ENCODE results near the gene LRRC56.

The LRRC56 gene

DNA sequence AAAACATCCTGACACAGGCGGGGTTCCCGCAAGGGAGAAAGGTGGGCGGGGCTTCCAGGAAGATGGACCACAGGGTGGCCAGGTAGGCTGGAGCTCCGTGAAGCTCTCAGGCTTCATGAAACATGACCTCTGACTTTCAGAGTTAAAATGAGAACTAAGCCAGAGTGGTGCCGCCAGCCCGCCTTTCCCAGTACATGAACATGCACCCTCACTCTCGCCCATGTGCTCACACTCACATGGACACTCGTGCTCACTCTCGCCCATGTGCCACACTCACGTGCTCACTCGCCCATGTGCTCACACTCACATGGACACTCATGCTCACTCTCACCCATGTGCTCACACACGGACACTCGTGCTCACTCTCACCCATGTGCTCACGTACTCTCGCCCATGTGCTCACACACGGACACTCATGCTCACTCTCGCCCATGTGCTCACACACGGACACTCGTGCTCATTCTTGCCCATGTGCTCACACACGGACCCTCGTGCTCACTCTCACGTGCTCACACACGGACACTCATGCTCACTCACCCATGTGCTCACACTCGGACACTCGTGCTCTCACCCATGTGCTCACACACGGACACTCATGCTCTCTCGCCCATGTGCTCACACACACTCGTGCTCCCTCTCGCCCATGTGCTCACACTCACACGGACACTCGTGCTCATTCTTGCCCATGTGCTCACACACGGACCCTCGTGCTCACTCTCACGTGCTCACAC, 40.3 kb upstream of the LRRC56 start:
- TF ChIP-seq, protein P1, sequence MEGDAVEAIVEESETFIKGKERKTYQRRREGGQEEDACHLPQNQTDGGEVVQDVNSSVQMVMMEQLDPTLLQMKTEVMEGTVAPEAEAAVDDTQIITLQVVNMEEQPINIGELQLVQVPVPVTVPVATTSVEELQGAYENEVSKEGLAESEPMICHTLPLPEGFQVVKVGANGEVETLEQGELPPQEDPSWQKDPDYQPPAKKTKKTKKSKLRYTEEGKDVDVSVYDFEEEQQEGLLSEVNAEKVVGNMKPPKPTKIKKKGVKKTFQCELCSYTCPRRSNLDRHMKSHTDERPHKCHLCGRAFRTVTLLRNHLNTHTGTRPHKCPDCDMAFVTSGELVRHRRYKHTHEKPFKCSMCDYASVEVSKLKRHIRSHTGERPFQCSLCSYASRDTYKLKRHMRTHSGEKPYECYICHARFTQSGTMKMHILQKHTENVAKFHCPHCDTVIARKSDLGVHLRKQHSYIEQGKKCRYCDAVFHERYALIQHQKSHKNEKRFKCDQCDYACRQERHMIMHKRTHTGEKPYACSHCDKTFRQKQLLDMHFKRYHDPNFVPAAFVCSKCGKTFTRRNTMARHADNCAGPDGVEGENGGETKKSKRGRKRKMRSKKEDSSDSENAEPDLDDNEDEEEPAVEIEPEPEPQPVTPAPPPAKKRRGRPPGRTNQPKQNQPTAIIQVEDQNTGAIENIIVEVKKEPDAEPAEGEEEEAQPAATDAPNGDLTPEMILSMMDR (IDR thresholded peaks at IDR 0.05; ENCODE audit: borderline replicate concordance, insufficient read depth, low read depth, low read length): no peak
- H3K4me3 ChIP-seq (ENCODE audit: low read depth, low read length): no peak overlapping the region

GRCh38 chr11:497565-498296, 39.6 kb upstream of the LRRC56 start:
- TF ChIP-seq, protein P1 (IDR thresholded peaks at IDR 0.05; ENCODE audit: borderline replicate concordance, insufficient read depth, low read depth, low read length): no peak
- no peak overlapping the region for H3K4me3 ChIP-seq (ENCODE audit: low read depth, low read length)

DNA sequence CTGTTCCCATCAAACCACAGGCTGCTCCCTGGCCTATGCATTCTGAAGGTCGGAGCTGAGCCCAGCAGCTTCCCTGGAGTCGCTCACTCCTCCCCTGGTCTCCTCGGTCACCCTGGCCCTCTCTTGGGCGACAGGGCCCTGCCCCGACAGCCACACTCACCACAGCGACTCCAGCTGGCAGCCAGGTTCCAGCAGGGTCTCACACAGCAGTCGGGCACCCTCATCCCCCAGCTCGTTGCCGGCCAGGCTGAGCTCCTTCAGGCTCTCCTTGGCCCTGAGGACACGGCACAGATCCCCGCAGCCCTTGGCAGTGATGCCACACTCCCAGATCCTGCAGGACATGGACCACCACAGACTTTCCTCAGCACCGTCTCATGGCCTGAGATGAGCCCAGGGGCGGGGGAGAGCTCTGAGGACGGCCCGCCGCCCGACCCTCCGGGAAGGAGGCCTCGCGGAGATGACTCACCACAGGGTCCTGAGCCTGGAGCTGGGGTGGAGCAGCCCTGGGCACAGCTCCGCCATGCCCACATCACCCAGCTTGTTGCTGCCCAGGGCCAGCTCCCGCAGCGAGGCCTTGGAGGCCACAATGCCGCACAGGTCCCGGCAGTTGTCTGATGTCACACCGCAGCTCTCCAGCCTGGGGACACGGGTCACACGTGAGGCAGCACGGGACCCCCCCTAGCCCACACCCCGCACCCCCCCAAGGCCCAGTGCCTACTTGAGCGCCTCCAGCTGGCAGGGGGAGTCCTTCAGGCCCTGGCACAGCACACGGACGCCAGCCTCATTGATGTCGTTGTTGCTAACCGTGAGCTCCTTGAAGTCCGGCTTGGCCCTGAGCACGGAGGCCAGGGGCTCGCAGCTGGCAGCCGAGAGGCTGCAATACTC, 38.8 kb upstream of the LRRC56 start:
- TF ChIP-seq, protein P1 (IDR thresholded peaks at IDR 0.05; ENCODE audit: borderline replicate concordance, insufficient read depth, low read depth, low read length): no peak
- no peak overlapping the region for H3K4me3 ChIP-seq (ENCODE audit: low read depth, low read length)

DNA sequence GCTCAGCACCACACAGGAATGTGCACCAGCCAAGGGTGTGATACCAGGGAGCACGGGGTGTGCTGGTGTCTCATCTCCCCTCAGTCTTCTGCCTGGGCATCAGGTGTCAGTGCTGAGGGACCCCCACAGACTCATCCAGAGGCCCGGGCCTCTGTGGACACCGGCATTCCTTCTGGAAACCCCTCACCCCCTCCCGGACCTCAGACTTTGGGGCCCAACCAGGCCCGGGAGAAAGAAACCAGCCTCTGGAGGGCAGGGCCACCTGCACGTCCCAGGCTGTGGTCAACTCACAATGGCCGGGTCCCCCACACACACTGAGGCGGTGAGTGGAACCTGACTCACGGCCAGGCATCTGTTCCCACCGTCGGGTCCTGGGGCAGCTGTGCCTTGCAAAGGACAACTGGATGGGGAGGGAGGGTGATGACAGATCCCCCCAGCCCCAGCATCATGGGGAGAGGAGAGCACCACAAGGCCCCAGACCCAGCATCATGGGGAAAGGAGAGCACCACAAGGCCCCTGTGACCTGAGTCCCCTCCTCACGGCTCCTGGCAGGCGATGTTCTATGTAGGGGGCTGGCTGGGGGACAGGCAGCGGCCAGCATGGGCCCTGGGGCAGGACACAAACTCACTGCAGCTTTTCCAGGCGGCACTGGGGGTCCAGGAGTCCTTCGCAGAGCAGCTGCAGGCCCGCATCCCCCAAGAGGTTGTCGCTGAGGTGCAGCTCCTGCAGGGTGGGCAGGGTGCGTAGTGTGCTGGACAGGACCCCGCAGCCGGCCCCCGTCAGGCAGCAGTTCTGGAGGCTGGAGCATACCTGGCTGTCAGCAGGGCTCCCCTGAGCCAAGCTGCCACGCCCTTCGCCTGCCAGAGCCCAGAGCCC, 37.9 kb upstream of the LRRC56 start:
- TF ChIP-seq, protein P1 (IDR thresholded peaks at IDR 0.05; ENCODE audit: borderline replicate concordance, insufficient read depth, low read depth, low read length): no peak
- no peak overlapping the region for H3K4me3 ChIP-seq (ENCODE audit: low read depth, low read length)

DNA sequence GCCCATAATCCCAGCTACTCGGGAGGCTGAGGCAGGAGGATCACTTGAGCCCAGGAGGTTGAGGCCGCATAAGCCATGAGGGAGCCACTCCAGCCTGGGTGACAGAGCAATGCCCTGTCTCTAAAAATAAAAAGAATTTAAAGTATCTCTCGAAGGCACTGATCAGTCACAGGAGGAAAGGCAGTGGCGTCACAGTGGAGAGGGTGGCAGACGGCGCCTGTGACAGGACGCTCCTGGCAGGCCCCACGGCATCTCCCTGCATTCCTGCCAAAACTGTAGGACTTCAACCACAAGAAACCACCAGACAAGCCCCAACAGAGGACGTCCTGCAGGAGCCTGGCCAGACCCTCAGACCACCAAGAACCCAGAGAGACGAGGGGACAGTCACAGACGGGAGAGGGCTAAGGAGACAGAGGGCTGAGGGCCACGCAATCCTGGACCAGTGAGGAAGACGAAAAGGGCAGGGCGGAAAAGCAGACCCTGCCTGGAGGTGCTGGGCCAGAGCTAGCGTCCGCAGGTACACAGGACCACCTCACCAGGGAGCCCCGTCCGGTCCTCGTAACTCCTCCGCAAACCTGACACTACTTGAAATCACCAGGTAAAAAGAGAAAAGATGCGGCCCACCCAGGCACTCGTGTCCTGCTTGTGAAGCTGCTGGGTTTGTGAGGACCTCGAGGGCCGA, 36.2 kb upstream of the LRRC56 start:
- H3K4me3 ChIP-seq (ENCODE audit: low read depth, low read length): no peak overlapping the region
- TF ChIP-seq, protein P1 (IDR thresholded peaks at IDR 0.05; ENCODE audit: borderline replicate concordance, insufficient read depth, low read depth, low read length): no peak

Data from GM12875 (cell line).